Loucy (cell line): ENCODE data around the gene GJB6.

Experiments used
- EZH2phosphoT487 ChIP-seq: fragments of 200-600 bp; IDR thresholded peaks from 2 replicates; pipeline ENCODE4 v1.6.1; 2018; ENCODE audit warnings: antibody characterized with exemption, mild to moderate bottlenecking, moderate library complexity, borderline replicate concordance
- TF ChIP-seq, protein P1 (sequence below): fragments of 200-600 bp; sonication (generic); conservative IDR thresholded peaks from 2 replicates; pipeline ENCODE4 v1.5.1; 2014; ENCODE audit warnings: mild to moderate bottlenecking, antibody characterized with exemption, low read length

DNA sequence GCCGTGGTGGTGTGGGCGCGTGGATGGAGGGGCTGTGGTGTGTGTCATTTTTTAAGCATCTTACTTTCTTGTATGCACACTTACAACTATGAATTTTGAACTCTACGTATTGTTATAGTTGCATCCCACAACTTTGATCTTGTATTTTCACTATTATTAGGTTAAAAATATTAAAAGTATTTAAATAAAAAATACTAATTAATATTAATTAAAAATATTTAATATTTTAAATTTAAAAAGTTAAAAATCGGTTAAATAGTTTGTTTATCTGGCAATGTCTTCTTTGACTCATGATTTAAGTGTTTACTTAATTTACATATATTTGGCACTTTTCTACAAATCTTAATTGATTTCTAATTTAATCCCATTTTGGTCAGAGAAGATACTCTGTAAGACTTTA lies 17.8 kb upstream of the GJB6 start:
- TF ChIP-seq, protein P1, sequence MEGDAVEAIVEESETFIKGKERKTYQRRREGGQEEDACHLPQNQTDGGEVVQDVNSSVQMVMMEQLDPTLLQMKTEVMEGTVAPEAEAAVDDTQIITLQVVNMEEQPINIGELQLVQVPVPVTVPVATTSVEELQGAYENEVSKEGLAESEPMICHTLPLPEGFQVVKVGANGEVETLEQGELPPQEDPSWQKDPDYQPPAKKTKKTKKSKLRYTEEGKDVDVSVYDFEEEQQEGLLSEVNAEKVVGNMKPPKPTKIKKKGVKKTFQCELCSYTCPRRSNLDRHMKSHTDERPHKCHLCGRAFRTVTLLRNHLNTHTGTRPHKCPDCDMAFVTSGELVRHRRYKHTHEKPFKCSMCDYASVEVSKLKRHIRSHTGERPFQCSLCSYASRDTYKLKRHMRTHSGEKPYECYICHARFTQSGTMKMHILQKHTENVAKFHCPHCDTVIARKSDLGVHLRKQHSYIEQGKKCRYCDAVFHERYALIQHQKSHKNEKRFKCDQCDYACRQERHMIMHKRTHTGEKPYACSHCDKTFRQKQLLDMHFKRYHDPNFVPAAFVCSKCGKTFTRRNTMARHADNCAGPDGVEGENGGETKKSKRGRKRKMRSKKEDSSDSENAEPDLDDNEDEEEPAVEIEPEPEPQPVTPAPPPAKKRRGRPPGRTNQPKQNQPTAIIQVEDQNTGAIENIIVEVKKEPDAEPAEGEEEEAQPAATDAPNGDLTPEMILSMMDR, result no peak
- no peak for TF ChIP-seq EZH2phosphoT487
